ENCODE data around the gene THADA. TPM values are rescaled to one million over a fixed set of nuclear protein-coding genes. Genes with fewer than 3 reads are reported as not detected.

Gene THADA
- total and polyA plus RNA-seq, 5 donors from 2014 or later, result 19.1 to 52.9 (median 20.2) TPM

DNA sequence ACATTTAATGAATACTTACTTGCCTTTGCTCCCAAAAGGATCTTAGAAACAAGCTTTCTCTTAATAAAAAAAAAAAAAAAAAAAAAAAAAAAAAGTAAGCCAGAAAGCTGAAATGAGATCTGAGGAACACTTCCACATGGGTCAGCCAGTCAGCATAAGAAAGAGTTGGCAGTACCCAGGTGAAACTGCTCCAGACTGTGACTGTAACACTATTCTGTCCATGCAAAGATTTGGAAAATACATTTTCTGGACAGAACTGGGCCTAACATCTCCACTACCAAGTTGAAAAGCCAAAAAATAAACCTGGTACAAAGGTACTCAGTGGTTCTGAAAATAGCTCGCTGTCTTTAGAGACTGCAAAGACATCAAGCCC, 135.7 kb downstream of the THADA start:
- no peaks in the 10 kb centered on the region for H3K27me3 ChIP-seq (ENCODE audit: control insufficient read depth, insufficient read depth, low read length)
- ATAC-seq (ENCODE audit: low read depth in 2 of 2), result no peak
- Mint-ChIP-seq H3K36me3 (peaks cover 18% of the 10 kb centered on the region), H3K4me1 (peaks cover 9 to 20% (median 12%) of the 10 kb centered on the region in 4 donors), H3K27me3 (no peaks in the 10 kb centered on the region), H3K9me3 (no peaks in the 10 kb centered on the region), H3K4me3 (no peak overlapping the region), H3K27ac (no peak overlapping the region)
- H3K4me3 ChIP-seq (ENCODE audit: low read depth, low read length), result no peak overlapping the region
- no peaks in the 10 kb centered on the region for H3K36me3 ChIP-seq (ENCODE audit: control insufficient read depth, insufficient read depth, low read length)
- no peak overlapping the region for H3K27ac ChIP-seq (ENCODE audit: insufficient read depth, low read length, poor library complexity, severe bottlenecking)
- H3K9me3 ChIP-seq (ENCODE audit: control insufficient read depth in 2 of 2, low read length in 2 of 2), result no peaks in the 10 kb centered on the region
- DNase-seq, result no peak
- H3K4me1 ChIP-seq (ENCODE audit: control insufficient read depth, insufficient read depth, low read length, poor library complexity, severe bottlenecking), result no peaks in the 10 kb centered on the region

DNA sequence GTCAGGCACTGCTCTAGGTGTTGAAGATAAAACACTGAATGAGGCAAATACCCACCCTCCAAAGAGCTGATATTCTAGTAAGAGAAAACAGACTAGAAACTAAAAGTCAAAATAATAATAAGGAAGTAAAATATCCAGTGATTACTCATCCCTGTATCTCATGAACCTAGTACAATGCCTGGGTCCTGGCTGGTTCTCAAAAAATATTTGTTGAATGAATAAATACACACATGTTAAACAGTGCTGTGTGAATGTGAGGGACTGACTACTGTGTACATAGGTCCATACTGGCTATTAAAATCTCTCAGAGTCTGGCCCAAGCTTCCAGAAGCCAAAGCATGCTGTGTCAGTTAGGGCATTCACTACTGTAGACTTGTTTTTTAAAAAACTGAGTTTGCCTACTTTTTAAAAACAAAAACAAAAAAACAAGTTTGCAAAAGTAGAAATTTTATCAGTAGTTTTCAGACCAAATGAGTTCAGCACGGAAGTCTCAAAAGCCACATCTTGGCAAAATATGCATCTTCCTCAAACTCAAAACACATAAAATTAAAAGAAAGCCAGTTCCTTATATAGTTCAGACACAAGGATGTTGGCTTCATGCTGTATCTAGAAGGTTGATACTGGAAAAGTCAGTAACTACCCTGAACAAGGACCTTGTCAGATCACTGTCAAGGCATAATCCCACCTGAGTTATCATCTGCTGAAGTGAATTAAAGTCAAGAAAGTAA, 136.2 kb downstream of the THADA start:
- peak overlapping the region in 1 of 3 donors; percentile 26 for H3K27ac Mint-ChIP-seq
- Histone ChIP-seq H3K36me3 (ENCODE audit: control insufficient read depth, insufficient read depth, low read length) (no peaks in the 10 kb centered on the region), H3K4me1 (ENCODE audit: control insufficient read depth, insufficient read depth, low read length, poor library complexity, severe bottlenecking) (no peaks in the 10 kb centered on the region), H3K4me3 (ENCODE audit: low read depth, low read length) (no peak overlapping the region), H3K27me3 (ENCODE audit: control insufficient read depth, insufficient read depth, low read length) (no peaks in the 10 kb centered on the region), H3K9me3 (ENCODE audit: control insufficient read depth in 2 of 2, low read length in 2 of 2) (no peaks in the 10 kb centered on the region), H3K27ac (ENCODE audit: insufficient read depth, low read length, poor library complexity, severe bottlenecking) (no peak overlapping the region)
- ATAC-seq (ENCODE audit: low read depth in 2 of 2) (no peak), DNase-seq (no peak)
- H3K9me3 Mint-ChIP-seq, result no peaks in the 10 kb centered on the region
- H3K4me1 Mint-ChIP-seq, result peaks cover 9 to 18% (median 13%) of the 10 kb centered on the region in 4 donors
- no peaks in the 10 kb centered on the region for H3K27me3 Mint-ChIP-seq
- no peak overlapping the region for H3K4me3 Mint-ChIP-seq
- H3K36me3 Mint-ChIP-seq, result peaks cover 17% of the 10 kb centered on the region

DNA sequence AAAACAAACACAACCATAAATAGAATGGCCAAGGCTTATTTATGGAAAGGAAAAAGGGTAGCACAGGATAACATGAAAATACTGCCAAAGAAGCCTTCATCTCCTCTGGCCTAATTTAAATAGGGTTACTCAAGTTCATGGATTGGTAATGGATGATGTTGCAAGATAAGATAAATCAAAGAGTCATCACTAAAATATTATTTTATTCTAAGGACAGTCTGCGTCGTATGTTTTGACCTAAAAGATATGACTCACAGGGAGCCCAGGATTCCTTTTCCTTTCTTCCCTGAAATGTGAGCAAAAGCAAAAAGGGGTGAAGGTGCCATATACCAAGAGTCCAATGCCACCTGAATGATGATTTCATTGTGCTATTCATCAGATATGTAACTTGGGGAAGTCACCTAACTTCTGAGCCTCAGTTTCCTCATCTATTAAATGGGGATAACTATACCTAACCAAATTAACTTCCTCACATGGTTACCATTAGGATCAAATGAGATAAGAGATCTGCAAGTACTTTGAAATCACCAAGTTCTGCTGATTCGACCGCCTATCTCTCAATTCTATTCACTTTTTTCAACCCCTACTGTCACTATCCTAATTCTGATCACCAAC, 137.7 kb downstream of the THADA start:
- H3K27ac Mint-ChIP-seq, result no peak overlapping the region
- Histone ChIP-seq H3K27ac (ENCODE audit: insufficient read depth, low read length, poor library complexity, severe bottlenecking) (no peak overlapping the region), H3K4me3 (ENCODE audit: low read depth, low read length) (no peak overlapping the region), H3K27me3 (ENCODE audit: control insufficient read depth, insufficient read depth, low read length) (no peaks in the 10 kb centered on the region), H3K36me3 (ENCODE audit: control insufficient read depth, insufficient read depth, low read length) (peaks cover under 1% of the 10 kb centered on the region), H3K9me3 (ENCODE audit: control insufficient read depth in 2 of 2, low read length in 2 of 2) (no peaks in the 10 kb centered on the region), H3K4me1 (ENCODE audit: control insufficient read depth, insufficient read depth, low read length, poor library complexity, severe bottlenecking) (no peaks in the 10 kb centered on the region)
- ATAC-seq (ENCODE audit: low read depth in 2 of 2), result no peak
- H3K9me3 Mint-ChIP-seq, result no peaks in the 10 kb centered on the region
- H3K4me3 Mint-ChIP-seq, result no peak overlapping the region
- peaks cover 19% of the 10 kb centered on the region for H3K36me3 Mint-ChIP-seq
- H3K4me1 Mint-ChIP-seq, result peaks cover 9 to 18% (median 12%) of the 10 kb centered on the region in 4 donors
- no peaks in the 10 kb centered on the region for H3K27me3 Mint-ChIP-seq
- no peak for DNase-seq

DNA sequence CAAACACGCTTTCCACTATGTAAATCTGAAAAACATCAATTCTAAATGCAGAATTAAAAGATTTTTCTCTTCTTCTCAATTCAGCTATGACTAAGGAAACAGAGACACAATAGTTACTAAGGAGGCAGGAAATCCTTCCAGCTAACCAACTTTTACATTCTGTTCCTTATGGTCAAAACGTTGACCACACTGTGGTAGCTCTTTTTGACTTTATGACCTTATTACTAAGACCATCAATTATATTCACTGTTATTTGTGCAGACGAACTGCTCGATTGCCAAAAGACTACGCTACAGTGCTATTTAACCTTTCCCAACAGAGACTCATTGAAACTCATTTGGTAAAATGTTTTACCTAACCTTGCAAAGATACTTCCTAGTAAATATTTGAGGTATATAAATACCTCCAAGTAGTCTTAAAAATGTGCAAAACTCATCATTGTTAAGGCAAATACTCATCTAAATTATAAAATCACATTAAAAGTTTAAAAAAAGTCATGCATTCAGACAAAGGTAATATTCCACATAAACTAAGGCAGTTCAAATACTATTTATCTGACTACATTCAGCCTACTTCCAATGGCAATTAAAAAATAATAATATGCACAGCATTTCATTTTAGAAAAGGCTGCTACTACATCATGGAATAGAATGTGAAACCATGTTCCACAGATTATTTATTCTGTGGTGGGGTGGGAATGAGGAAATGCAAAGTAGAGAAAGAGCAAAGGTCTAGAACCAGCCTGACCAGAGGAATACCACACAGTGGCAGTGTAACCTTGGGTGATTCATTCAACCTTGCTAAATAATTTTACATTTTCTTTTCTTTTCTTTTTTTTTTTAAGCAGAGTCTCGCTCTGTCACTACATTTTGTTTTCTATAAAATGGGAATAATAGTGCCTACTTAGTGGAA, 139.9 kb downstream of the THADA start:
- no peak overlapping the region for H3K27ac ChIP-seq (ENCODE audit: insufficient read depth, low read length, poor library complexity, severe bottlenecking)
- Mint-ChIP-seq H3K4me1 (peaks cover 11 to 26% (median 18%) of the 10 kb centered on the region in 4 donors), H3K9me3 (peaks cover 0 to 4% (median 0%) of the 10 kb centered on the region in 7 donors), H3K27ac (no peak overlapping the region), H3K27me3 (no peaks in the 10 kb centered on the region), H3K36me3 (peaks cover 27% of the 10 kb centered on the region), H3K4me3 (no peak overlapping the region)
- ATAC-seq (ENCODE audit: low read depth in 2 of 2), result no peak
- no peak overlapping the region for H3K4me3 ChIP-seq (ENCODE audit: low read depth, low read length)
- H3K4me1 ChIP-seq (ENCODE audit: control insufficient read depth, insufficient read depth, low read length, poor library complexity, severe bottlenecking), result no peaks in the 10 kb centered on the region
- no peaks in the 10 kb centered on the region for H3K9me3 ChIP-seq (ENCODE audit: control insufficient read depth in 2 of 2, low read length in 2 of 2)
- no peak for DNase-seq
- peaks cover 8% of the 10 kb centered on the region for H3K36me3 ChIP-seq (ENCODE audit: control insufficient read depth, insufficient read depth, low read length)
- H3K27me3 ChIP-seq (ENCODE audit: control insufficient read depth, insufficient read depth, low read length), result no peaks in the 10 kb centered on the region

DNA sequence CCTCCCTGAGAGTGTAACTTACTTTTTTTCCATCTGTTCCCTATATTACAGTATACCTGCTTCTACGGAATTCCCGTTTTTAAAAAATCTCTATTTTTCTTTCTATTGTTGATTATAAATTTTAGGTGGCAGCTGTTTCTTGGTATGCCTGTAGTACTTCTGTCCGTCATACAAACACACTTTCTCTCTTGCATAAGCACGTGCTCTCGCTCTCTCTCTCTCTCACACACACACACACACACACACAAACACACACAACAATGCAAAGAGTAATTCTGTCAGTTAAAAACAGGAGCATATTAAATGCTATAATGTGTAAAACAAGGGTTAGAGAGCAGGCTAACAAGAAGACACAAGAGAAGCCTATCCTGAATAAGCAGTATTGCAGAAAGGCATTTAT, 140.5 kb downstream of the THADA start:
- ATAC-seq (ENCODE audit: low read depth in 2 of 2), result no peak
- H3K27me3 ChIP-seq (ENCODE audit: control insufficient read depth, insufficient read depth, low read length), result no peaks in the 10 kb centered on the region
- no peak for DNase-seq
- H3K27ac ChIP-seq (ENCODE audit: insufficient read depth, low read length, poor library complexity, severe bottlenecking), result no peak overlapping the region
- H3K9me3 ChIP-seq (ENCODE audit: control insufficient read depth in 2 of 2, low read length in 2 of 2), result no peaks in the 10 kb centered on the region
- no peak overlapping the region for H3K4me3 Mint-ChIP-seq
- H3K36me3 Mint-ChIP-seq, result peaks cover 21% of the 10 kb centered on the region
- H3K27ac Mint-ChIP-seq, result no peak overlapping the region
- no peak overlapping the region for H3K4me3 ChIP-seq (ENCODE audit: low read depth, low read length)
- no peaks in the 10 kb centered on the region for H3K27me3 Mint-ChIP-seq
- H3K9me3 Mint-ChIP-seq, result peaks cover 0 to 4% (median 0%) of the 10 kb centered on the region in 7 donors
- no peaks in the 10 kb centered on the region for H3K4me1 ChIP-seq (ENCODE audit: control insufficient read depth, insufficient read depth, low read length, poor library complexity, severe bottlenecking)
- H3K4me1 Mint-ChIP-seq, result peaks cover 6 to 31% (median 17%) of the 10 kb centered on the region in 4 donors
- H3K36me3 ChIP-seq (ENCODE audit: control insufficient read depth, insufficient read depth, low read length), result peaks cover 8% of the 10 kb centered on the region

DNA sequence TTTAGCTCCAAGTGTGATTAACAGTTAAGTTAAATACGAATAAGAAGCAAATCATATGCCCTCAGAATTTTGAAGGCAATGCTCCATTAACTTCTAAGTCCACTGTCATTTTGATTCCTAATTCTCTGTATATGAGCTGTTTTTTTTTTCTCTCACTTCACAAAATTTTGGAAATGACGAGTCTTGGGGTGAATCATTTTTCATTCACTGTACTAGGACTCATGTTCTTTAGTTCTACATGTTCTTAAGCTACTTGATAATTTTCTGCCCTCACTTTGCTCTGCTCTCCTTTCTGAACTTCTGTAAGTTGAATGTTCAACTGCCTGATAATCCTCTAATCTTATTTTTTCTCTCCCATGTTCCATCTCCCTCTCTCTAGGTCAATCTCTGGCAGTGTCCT, 141.0 kb downstream of the THADA start:
- peaks cover 21% of the 10 kb centered on the region for H3K36me3 Mint-ChIP-seq
- H3K27ac Mint-ChIP-seq, result peak overlapping the region in 1 of 3 donors; percentile 27
- H3K36me3 ChIP-seq (ENCODE audit: control insufficient read depth, insufficient read depth, low read length), result peaks cover 8% of the 10 kb centered on the region
- H3K4me3 ChIP-seq (ENCODE audit: low read depth, low read length), result no peak overlapping the region
- no peaks in the 10 kb centered on the region for H3K27me3 Mint-ChIP-seq
- DNase-seq (no peak), ATAC-seq (ENCODE audit: low read depth in 2 of 2) (no peak)
- no peak overlapping the region for H3K27ac ChIP-seq (ENCODE audit: insufficient read depth, low read length, poor library complexity, severe bottlenecking)
- H3K4me1 ChIP-seq (ENCODE audit: control insufficient read depth, insufficient read depth, low read length, poor library complexity, severe bottlenecking), result no peaks in the 10 kb centered on the region
- no peak overlapping the region for H3K4me3 Mint-ChIP-seq
- no peaks in the 10 kb centered on the region for H3K27me3 ChIP-seq (ENCODE audit: control insufficient read depth, insufficient read depth, low read length)
- peaks cover 6 to 31% (median 16%) of the 10 kb centered on the region in 4 donors for H3K4me1 Mint-ChIP-seq
- H3K9me3 ChIP-seq (ENCODE audit: control insufficient read depth in 2 of 2, low read length in 2 of 2), result no peaks in the 10 kb centered on the region
- peaks cover 0 to 4% (median 0%) of the 10 kb centered on the region in 7 donors for H3K9me3 Mint-ChIP-seq

DNA sequence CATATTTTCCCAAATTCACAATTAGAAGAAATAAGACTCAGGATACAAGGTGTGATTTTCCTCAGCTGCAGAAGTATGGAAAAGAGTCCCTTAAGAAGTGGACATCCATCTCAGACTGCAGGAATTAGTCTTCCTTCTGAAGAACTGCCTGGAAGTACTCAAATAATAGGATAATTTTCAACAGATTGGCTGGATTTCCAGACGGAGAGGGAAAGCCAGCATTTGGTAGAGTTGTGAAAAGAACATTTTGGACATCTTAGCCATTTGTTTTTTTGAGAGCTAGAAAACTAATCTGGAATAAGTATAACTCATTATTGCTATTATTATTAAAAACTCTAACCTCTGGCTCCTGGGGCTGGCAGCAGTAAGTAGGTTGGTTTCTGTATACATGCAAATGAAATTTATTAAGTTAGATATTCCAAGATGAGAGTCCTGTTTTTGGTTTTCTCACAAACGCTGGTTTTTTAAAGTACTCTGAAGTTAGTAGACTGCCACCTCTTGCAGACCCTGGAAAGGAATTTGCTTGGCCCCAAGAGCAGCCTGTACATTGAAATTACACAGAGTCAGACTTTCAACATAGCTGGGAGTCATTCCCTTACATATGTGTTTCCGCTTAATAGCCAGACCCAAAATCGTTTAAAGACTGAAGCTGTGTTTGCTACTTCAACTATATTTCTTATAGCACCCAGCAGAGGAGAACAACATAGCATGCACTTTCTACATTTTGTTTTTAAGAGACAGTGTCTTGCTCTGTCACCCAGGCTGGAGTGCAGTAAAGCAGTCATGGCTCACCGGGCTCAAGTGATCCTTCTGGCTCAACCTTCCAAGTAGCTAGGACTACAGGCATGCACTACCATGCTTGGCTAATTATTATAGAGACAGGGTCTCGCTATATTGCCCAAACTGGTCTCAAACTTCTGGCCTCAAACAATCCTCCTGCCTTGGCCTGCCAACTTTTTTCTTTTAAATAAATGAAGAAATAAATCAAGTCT, 142.4 kb downstream of the THADA start:
- Mint-ChIP-seq H3K27me3 (no peaks in the 10 kb centered on the region), H3K27ac (no peak overlapping the region), H3K4me1 (peaks cover 9 to 41% (median 18%) of the 10 kb centered on the region in 4 donors), H3K4me3 (no peak overlapping the region), H3K36me3 (peaks cover 30% of the 10 kb centered on the region), H3K9me3 (peaks cover 0 to 4% (median 0%) of the 10 kb centered on the region in 7 donors)
- ATAC-seq (ENCODE audit: low read depth in 2 of 2), result no peak
- Histone ChIP-seq H3K27me3 (ENCODE audit: control insufficient read depth, insufficient read depth, low read length) (no peaks in the 10 kb centered on the region), H3K4me1 (ENCODE audit: control insufficient read depth, insufficient read depth, low read length, poor library complexity, severe bottlenecking) (no peaks in the 10 kb centered on the region), H3K27ac (ENCODE audit: insufficient read depth, low read length, poor library complexity, severe bottlenecking) (no peak overlapping the region), H3K4me3 (ENCODE audit: low read depth, low read length) (no peak overlapping the region), H3K9me3 (ENCODE audit: control insufficient read depth in 2 of 2, low read length in 2 of 2) (no peaks in the 10 kb centered on the region), H3K36me3 (ENCODE audit: control insufficient read depth, insufficient read depth, low read length) (peaks cover 8% of the 10 kb centered on the region)
- DNase-seq, result no peak
